HG02938 (cell line): ENCODE data around the gene LGI4.
"Not testable (repeated sequence)": the region's sequence is repeated elsewhere in the genome, so short reads cannot be mapped to it uniquely, and the experiment has no call there.

Experiments
- ATAC-seq: cut with Tn5 transposase; IDR thresholded peaks from one replicate; pipeline ENCODE4 v1.9.1; 2021; ENCODE audit warnings: mild to moderate bottlenecking, moderate library complexity; ENCODE audit not compliant: unreplicated experiment

The LGI4 gene

GRCh38 chr19:35107545-35107944 is 27.3 kb downstream of the LGI4 start:
- ATAC-seq: no peak

- no peak for ATAC-seq
Observed at GRCh38 chr19:35106898-35107541, 27.8 kb downstream of the LGI4 start.

DNA sequence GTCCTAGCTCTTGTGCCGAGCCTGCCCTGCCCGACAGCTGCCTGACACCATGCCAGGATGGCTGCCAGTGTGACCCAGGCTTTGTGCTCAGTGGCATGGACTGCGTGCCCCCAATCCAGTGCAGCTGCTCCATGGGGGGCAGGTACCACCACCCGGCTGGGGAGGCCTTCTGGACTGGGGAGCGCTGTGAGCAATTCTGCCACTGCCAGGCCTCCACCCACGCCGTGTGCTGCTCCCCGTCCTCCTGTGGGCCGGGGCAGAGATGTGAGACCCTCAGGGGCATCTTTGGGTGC is 28.6 kb downstream of the LGI4 start:
- ATAC-seq: no peak

- ATAC-seq: no peak
Observed at GRCh38 chr19:35105411-35106290, 29.2 kb downstream of the LGI4 start.

DNA sequence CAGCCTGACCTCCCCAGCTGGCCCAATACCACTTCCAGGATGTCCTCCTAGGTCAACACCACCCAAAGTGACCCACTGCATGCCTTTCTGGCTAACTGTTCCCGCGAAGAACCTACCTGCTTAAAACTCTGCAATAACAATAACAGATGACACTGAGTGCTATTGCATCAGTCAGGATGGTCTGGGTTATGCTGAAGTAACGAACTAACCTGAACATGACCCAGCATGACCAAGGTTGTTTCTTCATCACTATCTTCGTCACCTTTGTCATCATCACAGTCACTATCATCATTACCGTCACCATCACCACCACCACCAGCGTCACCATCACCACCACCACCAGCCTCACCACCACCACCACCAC is 29.8 kb downstream of the LGI4 start:
- no peak for ATAC-seq

DNA sequence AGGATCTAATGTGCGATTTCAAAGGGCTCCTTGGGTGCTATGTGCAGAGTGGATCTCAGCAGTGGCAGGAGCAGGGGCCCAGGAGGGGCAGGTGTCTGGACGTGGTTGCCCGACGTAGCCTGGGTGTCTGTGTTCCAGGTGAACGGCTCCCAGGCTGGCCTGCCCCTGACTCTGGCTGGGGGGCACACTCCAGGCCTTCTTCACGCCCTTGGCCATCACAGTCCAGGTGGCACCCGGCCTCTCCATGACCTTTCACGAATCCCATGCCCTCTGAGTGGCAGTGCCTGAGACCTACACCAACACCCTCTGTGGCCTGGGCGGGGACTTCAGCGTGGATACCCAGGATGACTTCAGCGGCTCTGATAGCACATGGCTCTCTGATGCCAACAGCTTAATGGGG is 30.5 kb downstream of the LGI4 start:
- no peak for ATAC-seq

- ATAC-seq: not testable (repeated sequence)
Observed at GRCh38 chr19:35103614-35104013, 31.2 kb downstream of the LGI4 start.

DNA sequence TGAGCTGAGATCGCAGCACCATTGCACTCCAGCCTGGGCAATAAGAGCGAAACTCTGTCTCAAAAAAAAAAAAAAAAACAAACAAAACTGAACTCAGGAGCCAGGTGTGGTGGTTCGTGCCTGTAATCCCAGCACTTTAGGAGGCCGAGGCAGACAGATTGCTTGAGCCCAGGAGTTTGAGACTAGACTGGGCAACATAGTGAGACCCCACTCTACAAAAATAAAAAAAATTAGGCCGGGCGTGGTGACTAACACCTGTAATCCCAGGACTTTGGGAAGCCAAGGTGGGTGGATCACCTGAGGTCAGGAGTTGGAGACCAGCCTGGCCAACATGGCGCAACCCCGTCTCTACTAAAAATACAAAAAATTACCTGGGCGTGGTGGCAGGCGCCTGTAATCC is 32.9 kb downstream of the LGI4 start:
- not testable (repeated sequence) for ATAC-seq

DNA sequence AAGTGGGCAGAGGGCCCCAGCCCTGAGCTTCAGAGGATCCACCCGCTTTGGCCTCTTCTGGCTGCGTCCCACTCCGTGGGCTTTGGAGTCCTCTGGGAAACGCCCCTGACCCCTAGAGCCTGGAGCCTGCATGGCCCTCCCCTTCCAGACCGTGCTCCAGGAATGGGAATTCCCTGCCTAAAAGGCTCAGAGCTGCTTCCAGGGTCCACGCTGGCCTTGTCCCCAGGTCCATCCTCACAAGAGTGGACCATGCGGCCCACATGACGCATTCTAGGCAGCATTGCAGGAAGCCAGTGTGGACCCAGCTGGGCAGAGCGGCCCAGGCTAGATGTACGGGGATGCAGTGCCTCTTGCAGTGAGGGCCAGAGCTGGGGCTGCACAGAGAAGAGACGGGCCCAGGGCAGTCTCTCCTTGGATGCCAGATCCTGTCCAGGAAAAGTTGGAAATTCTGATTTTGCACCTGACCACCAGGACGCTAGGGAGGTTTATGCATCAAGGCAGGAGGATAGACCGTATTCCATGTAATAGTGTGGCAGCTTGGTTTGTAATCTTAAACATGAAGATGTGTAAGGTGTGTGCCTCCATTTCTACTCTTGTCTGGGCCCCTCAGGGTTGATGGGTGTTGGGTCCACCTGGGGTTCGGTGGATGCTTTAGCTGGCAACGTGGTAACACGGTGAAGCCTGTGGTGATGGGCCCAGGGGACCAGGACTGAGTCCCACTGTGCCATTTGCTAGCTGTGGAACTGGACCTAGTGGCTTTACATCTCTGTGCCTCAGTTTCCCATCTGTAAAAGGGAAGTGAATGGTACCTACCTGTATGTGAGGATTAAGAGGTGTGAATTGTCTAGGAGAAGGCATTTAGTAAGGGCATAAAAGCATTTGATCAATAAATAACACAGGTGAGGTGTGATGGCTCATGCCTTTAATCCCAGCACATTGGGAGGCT is 34.0 kb downstream of the LGI4 start:
- no peak for ATAC-seq

DNA sequence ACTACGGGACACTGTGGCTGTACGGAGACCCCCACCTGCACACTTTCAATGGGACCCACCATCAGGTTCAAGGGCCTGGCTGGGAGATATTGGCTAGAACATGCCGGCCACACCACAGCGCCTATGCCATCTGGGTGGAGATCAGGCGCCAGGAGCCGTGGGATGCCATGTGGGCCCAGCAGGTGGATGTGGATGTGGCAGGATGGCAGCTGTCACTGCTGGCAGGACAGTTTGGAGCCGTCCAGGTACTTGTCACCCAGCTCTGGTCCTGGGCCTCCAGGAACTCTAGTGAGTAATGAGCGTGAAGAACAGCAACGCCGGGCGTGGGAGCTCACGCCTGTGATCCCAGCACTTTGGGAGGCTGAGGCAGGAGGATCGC is 35.0 kb downstream of the LGI4 start:
- no peak for ATAC-seq

GRCh38 chr19:35099155-35099896 is 35.5 kb downstream of the LGI4 start:
- no peak for ATAC-seq

DNA sequence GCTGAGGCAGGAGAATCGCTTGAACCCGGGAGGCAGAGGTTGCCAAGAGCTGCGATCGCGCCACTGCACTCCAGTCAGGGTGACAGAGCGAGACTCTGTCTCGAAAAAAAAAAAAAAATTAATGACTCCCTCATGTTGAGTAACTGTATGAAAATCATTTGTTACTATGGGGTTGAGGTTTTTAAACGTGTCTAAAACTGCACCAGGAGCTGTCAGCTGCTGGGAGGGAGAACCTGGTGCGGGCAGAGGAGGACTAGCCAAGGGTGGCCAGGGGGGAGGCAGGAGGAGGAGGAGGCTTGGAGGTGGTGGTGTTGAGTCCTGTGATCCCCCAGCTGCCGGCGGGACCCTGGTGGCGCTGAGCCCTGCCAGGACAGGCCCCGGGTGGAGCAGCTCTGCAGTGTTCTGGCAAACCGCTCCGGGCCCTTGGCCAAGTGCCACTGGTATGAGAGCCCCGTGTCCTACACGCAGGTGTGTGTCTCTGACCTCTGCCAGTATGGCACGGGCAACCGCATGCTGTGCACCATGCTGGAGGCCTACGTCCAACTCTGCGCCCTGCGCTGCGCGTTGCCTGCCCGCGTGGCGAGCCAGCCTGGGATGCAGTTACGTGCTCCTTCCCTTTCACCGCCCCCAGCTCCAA is 36.3 kb downstream of the LGI4 start:
- ATAC-seq: no peak

DNA sequence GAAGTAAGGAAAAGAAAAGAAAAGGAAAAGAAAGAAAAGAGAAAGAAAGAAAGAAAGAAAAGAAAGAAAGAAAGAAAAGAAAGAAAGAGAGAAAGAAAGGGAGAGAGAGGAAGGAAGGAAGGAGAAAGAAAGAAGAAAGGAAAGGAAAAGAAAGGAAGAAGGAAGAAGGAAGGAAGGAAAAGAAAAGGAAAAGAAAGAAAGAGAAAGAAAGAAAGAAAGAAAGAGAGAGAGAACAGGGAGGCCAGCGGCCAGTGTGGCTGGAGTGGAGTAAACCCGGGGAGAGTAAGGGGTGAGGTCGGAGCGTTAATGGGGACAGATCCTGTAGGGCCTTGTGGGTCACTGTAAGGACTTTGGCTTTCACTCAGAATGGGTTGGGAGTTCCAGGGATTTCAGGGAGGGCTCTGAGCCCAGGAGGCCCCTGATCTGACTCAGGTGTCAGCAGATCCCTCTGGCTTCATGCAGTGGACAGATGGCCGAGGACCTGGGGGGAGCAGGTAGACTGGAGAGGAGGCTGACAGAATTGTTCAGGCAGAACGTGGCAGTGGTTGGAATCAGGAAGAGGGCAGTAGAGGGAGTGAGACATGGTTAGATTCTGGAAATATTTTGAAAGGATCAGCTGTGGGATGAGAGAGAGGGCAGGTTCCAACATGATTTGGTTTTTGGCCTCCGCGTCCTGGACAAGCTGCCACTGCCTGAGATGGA is 39.0 kb downstream of the LGI4 start:
- ATAC-seq: no peak

- no peak for ATAC-seq
Observed at GRCh38 chr19:35094656-35095055, 40.2 kb downstream of the LGI4 start.

DNA sequence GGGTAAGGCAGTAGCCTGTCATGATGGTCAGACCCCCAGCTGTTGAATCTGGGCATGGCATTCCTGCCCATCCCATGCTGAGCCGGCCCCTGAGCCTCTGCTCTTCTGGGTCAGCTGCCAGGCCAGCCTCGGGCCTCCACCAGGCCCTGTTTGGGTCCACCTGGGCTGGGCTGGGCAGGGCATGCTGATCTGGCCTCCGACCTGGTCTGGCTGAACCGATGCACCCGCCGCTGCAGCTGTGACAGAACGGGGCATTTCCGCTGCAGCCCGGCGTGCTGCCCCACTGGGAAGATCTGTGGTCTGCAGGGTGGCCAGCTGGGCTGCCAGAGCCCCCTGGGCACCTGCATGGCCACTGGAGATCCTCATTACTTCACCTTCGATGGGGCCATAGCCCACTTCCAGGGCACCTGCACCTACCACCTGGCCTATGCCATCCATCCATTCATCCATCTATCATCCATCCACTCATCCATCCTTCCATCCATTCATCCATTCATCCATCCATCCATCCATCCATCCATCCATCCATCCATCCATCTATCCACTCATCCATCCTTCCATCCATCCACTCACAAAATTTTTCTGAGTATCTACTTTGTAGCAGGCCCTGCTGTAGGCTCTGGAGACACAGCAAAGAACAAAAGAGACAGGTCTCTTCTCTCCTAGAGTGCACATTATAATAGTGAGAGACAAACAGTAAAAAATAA is 40.8 kb downstream of the LGI4 start:
- no peak for ATAC-seq

DNA sequence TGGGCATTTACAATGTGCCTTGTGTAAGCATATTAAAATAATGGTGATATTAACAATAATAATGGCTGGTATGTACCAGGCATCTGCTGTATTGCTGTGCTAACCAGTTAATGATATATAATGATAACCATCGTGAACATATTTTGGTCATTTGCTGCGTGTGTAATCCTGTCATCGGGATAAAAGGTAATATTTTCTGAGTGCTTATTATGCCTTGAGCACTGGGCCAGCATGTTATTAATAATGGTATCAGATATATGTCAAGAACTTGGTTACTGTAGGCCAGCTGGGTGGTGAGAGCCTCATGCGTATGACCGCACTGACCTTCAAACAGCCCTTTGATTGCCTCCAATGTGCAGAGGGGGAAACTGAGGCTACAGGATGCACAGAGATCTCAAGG is 41.4 kb downstream of the LGI4 start:
- no peak for ATAC-seq

DNA sequence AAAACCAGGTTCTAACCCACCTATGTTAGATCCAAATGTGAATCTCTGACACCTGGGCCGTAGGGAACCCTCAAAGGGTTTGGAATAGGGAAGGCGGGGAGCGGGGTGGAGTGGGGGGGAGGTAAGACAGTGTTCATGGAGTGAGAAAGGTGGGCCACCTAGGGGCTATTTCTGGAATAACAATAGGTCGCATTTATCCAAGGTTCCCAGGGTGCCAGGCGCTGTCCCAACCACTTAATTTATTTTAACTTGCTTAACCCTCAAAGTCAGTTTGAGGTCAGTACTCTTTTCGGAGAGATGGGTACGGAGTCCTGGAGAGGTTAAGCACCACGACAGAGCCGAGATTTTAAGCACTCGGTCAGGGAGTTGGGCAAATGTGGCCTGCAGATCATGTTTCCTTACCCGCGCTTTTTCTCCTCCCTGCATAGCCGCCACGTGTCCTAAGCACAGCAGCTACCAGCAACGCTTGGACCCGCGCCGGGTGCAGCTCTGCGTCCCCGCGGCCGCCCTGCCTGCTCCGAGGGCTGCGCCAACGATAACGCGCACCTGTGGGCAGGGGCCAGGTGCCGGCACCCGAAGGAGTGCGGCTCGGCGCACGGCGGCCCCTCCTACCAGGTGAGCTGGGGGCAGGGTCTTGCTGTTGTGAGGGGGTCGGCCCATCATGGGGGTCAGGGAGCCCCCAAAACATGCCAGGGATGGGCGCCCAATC is 44.2 kb downstream of the LGI4 start:
- no peak for ATAC-seq

DNA sequence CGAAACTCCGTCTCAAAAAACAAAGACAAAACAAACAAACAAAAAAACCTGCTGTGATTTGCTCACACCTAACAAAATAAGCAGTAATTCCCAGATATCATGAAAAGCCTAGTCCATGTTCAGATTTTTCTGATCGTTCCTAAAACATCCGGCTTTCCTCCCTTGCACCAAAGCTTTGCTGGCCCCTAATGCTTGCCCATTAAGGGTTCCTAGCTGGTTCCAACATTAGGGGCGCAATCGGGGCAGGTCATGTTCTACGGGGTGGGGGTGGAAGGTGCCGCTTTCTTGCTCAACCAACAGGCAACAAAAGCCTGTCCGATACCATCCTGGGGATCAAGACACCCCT is 44.7 kb downstream of the LGI4 start:
- no peak for ATAC-seq

GRCh38 chr19:35089554-35089953 is 45.3 kb downstream of the LGI4 start:
- ATAC-seq: no peak
